Osteocyte (in vitro differentiated cells): ENCODE measurements around the gene P2RX7. TPM values are rescaled to one million over a fixed set of nuclear protein-coding genes. Genes with fewer than 3 reads are reported as not detected.

ENCODE experiments used
- DNase-seq: peaks from one replicate; pipeline ENCODE4 v3.0.0; 2021; ENCODE audit warnings: mixed read lengths; ENCODE audit not compliant: unreplicated experiment; ENCODE audit errors: extremely low spot score
- H3K27ac Mint-ChIP-seq: one replicate; pipeline ENCODE4 v1.8.0; 2021; ENCODE audit warnings: mild to moderate bottlenecking, mixed read lengths; ENCODE audit not compliant: unreplicated experiment
- H3K27me3 Mint-ChIP-seq: one replicate; pipeline ENCODE4 v1.8.0; 2021; ENCODE audit warnings: mixed read lengths; ENCODE audit not compliant: unreplicated experiment
- H3K36me3 Mint-ChIP-seq: one replicate; pipeline ENCODE4 v1.8.0; 2021; ENCODE audit warnings: mixed read lengths; ENCODE audit not compliant: unreplicated experiment
- H3K4me1 Mint-ChIP-seq: one replicate; pipeline ENCODE4 v1.8.0; 2021; ENCODE audit warnings: mixed read lengths; ENCODE audit not compliant: unreplicated experiment
- H3K4me3 Mint-ChIP-seq: one replicate; pipeline ENCODE4 v1.8.0; 2021; ENCODE audit warnings: mild to moderate bottlenecking, moderate library complexity, mixed read lengths; ENCODE audit not compliant: unreplicated experiment
- H3K9me3 Mint-ChIP-seq: one replicate; pipeline ENCODE4 v1.8.0; 2021; ENCODE audit warnings: mixed read lengths; ENCODE audit not compliant: unreplicated experiment
- CTCF ChIP-seq: fragments of 200-600 bp; sonication (generic); IDR thresholded peaks from 2 replicates; pipeline ENCODE4 v1.5.0; 2021; ENCODE audit warnings: antibody characterized with exemption, mild to moderate bottlenecking, moderate library complexity
- total RNA-seq: library from RNA; stranded (reverse); gene quantifications from 2 replicates; pipeline ENCODE4 v1.2.1, GENCODE V29; 2021

Gene P2RX7
- total RNA-seq, 1 donor from 2014 or later, result 0.30 TPM

DNA sequence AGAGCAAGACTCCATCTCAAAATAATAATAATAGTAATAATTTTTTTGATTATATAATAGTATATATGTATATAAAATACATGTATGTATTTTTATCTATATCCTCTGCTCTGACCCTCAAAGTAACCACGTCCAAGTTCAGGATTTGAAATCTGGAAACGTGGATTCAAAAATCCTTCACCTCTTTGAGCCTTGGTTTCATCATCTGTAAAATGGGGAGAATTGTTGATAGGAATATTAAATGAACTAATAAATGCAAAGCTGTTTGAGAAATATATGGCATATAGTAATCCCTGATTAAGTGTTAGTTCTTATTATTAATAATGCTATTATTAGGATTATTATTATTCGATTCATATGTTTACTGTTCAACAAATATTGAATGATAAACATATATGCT, 2.6 kb downstream of the P2RX7 start:
- DNase-seq, result no peak
- Mint-ChIP-seq H3K36me3 (no peaks in the 10 kb centered on the region), H3K27ac (no peak overlapping the region), H3K9me3 (peaks cover 3% of the 10 kb centered on the region), H3K27me3 (peaks cover 26% of the 10 kb centered on the region), H3K4me3 (no peak overlapping the region), H3K4me1 (peaks cover 16% of the 10 kb centered on the region)
- no peak for TF ChIP-seq CTCF

- H3K27ac Mint-ChIP-seq, result no peak overlapping the region
- TF ChIP-seq CTCF, result no peak
These were observed 4.8 kb downstream of the P2RX7 start for GRCh38 chr12:121137512-121137911.

GRCh38 chr12:121138284-121138683, 5.6 kb downstream of the P2RX7 start:
- no peak for TF ChIP-seq CTCF
- Mint-ChIP-seq H3K4me3 (no peak overlapping the region), H3K27me3 (peaks cover 16% of the 10 kb centered on the region), H3K36me3 (no peaks in the 10 kb centered on the region), H3K4me1 (peaks cover 8% of the 10 kb centered on the region), H3K9me3 (peaks cover 3% of the 10 kb centered on the region), H3K27ac (no peak overlapping the region)
- DNase-seq, result no peak

More at GRCh38 chr12:121137512-121137911, 4.8 kb downstream of the P2RX7 start:
- Mint-ChIP-seq H3K27me3 (peaks cover 16% of the 10 kb centered on the region), H3K4me3 (no peak overlapping the region), H3K4me1 (peaks cover 15% of the 10 kb centered on the region), H3K36me3 (no peaks in the 10 kb centered on the region), H3K9me3 (peaks cover 3% of the 10 kb centered on the region)
- no peak for DNase-seq

GRCh38 chr12:121139286-121139685, 6.6 kb downstream of the P2RX7 start:
- no peak overlapping the region for H3K4me3 Mint-ChIP-seq
- H3K4me1 Mint-ChIP-seq, result no peaks in the 10 kb centered on the region
- peaks cover 3% of the 10 kb centered on the region for H3K9me3 Mint-ChIP-seq
- no peak for TF ChIP-seq CTCF
- peaks cover 14% of the 10 kb centered on the region for H3K27me3 Mint-ChIP-seq
- no peak overlapping the region for H3K27ac Mint-ChIP-seq
- H3K36me3 Mint-ChIP-seq, result no peaks in the 10 kb centered on the region
- no peak for DNase-seq

DNA sequence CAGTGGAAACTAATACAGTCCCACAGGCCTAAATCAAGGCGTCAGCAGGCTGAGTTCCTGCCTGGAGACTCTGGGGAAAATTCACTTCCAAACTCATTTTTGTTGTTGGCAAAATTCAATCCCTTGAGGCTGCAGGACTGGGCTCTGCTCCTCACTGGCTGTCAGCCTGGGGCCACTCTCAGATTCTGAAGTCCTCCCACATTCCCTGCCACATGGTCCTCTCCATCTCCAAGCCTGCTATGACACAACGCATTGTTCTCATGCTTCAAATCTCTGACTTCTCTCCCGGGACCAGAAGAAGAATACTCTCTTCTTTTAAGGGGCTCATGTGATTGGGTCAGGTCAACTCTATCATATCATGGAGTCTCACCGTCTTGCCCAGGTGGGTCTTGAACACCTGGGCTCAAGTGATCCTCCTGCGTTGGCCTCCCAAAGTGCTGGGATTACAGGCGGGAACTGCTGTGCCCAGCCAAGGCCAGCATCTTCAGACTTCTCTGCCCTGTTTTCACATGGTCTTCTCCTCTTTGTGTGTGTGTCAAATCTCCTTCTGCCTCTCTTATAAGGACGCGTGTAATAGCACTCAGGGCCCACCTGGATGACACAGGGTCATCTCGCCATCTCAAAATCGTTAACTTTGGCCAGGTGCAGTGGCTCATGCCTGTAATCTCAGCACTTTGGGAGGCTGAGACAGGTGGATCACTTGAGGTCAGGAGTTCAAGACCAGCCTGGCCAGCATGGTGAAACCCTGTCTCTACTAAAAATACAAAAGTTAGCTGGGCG, 9.7 kb downstream of the P2RX7 start:
- H3K9me3 Mint-ChIP-seq, result peaks cover 3% of the 10 kb centered on the region
- no peak overlapping the region for H3K27ac Mint-ChIP-seq
- H3K4me3 Mint-ChIP-seq, result no peak overlapping the region
- H3K4me1 Mint-ChIP-seq, result no peaks in the 10 kb centered on the region
- DNase-seq, result no peak
- no peak for TF ChIP-seq CTCF
- H3K27me3 Mint-ChIP-seq, result peaks cover 24% of the 10 kb centered on the region
- no peaks in the 10 kb centered on the region for H3K36me3 Mint-ChIP-seq
